Naive thymus-derived CD4-positive, alpha-beta T cell (primary cell): ENCODE data around the gene FLNC. TPM values are rescaled to one million over a fixed set of nuclear protein-coding genes. Genes with fewer than 3 reads are reported as not detected.

Experiments
- ATAC-seq: fragments of 150-1000 bp; cut with Tn5 transposase; 2 replicates; pipeline ENCODE4 v1.10.0; 2021; ENCODE audit warnings: mild to moderate bottlenecking, moderate library complexity
- CTCF ChIA-PET: fragments of 350-600 bp; sonication (Branson Sonifier 250); formaldehyde crosslinking; loops from one replicate; lab custom pipeline; 2021; ENCODE audit warnings: antibody characterized with exemption; lab: Charles Lee
- POLR2A ChIA-PET: fragments of 350-600 bp; sonication (Branson Sonifier 250); formaldehyde crosslinking; loops from one replicate; lab custom pipeline; 2021; ENCODE audit warnings: antibody characterized with exemption, inconsistent platforms; lab: Charles Lee
- DNase-seq, 9 donors: peaks; one replicate each; pipeline versions ENCODE4 v3.0.0 to v3.0.0-alpha.2; 2020 to 2022; ENCODE audit warnings: mixed read lengths in 1 of 9
- H3K27ac ChIP-seq: one replicate; pipeline ENCODE4 v1.7.0; 2013; ENCODE audit warnings: mild to moderate bottlenecking, low read depth, low read length, moderate library complexity
- H3K27me3 ChIP-seq, 2 donors: one replicate each; pipeline ENCODE4 v1.7.0; 2013; ENCODE audit warnings: low read length in 2 of 2, mild to moderate bottlenecking in 2 of 2, moderate library complexity in 2 of 2; ENCODE audit not compliant: control insufficient read depth in 2 of 2, insufficient read depth in 2 of 2
- H3K36me3 ChIP-seq, 3 experiments: 1 replicate in 2 of 3; 2 replicates in 1 of 3; pipeline ENCODE4 v1.7.0; 2013; ENCODE audit warnings: low read length in 3 of 3, mild to moderate bottlenecking in 3 of 3, moderate library complexity in 1 of 3; ENCODE audit not compliant: insufficient read depth in 3 of 3, control insufficient read depth in 2 of 3
- H3K4me1 ChIP-seq, 2 donors: one replicate each; pipeline ENCODE4 v1.7.0; 2013; ENCODE audit warnings: low read length in 2 of 2, mild to moderate bottlenecking in 2 of 2, moderate library complexity in 1 of 2; ENCODE audit not compliant: control insufficient read depth in 2 of 2, insufficient read depth in 2 of 2
- H3K4me3 ChIP-seq: 2 replicates; pipeline ENCODE4 v1.7.0; 2013; ENCODE audit warnings: mild to moderate bottlenecking, low read length
- H3K9me3 ChIP-seq, 3 experiments: 1 replicate in 2 of 3; 2 replicates in 1 of 3; pipeline ENCODE4 v1.7.0; 2013; ENCODE audit warnings: low read length in 3 of 3; ENCODE audit not compliant: control insufficient read depth in 2 of 3
- H3K27ac Mint-ChIP-seq, 9 donors: one replicate each; pipeline ENCODE4 v1.8.0; 2020 to 2022; ENCODE audit warnings: mixed read lengths in 9 of 9, mild to moderate bottlenecking in 8 of 9, moderate library complexity in 5 of 9, inconsistent platforms in 2 of 9
- H3K27me3 Mint-ChIP-seq, 5 donors: one replicate each; pipeline ENCODE4 v1.8.0; 2021 to 2022; ENCODE audit warnings: mixed read lengths in 5 of 5, mild to moderate bottlenecking in 1 of 5
- H3K36me3 Mint-ChIP-seq, 5 donors: one replicate each; pipeline ENCODE4 v1.8.0; 2020 to 2022; ENCODE audit warnings: mixed read lengths in 5 of 5, mild to moderate bottlenecking in 3 of 5, inconsistent platforms in 1 of 5
- H3K4me1 Mint-ChIP-seq, 7 donors: one replicate each; pipeline ENCODE4 v1.8.0; 2020 to 2022; ENCODE audit warnings: mixed read lengths in 7 of 7, mild to moderate bottlenecking in 3 of 7, inconsistent platforms in 1 of 7
- H3K4me3 Mint-ChIP-seq, 10 donors: one replicate each; pipeline ENCODE4 v1.8.0; 2020 to 2022; ENCODE audit warnings: mild to moderate bottlenecking in 10 of 10, mixed read lengths in 10 of 10, moderate library complexity in 6 of 10, inconsistent platforms in 2 of 10
- H3K9me3 Mint-ChIP-seq, 11 donors: one replicate each; pipeline ENCODE4 v1.8.0; 2020 to 2022; ENCODE audit warnings: mixed read lengths in 11 of 11, mild to moderate bottlenecking in 4 of 11, inconsistent platforms in 1 of 11, moderate library complexity in 1 of 11
- intact Hi-C, 2 donors: fragments of 100-400 bp; cut with micrococcal nuclease; formaldehyde crosslinking; loops; one replicate each; pipeline ENCODE4 v1.15.1; 2023
- polyA plus RNA-seq, 2 donors: library from polyadenylated mRNA; unstranded; fragments of 300-500 nt; fragmentation: Illumina TruSeq; gene quantifications; one replicate each; pipeline ENCODE4 v1.2.3, GENCODE V29; 2021
- total RNA-seq, 6 experiments: library from RNA in 5 of 6; stranded (reverse) in 5 of 6; gene quantifications; 1 replicate in 5 of 6; 2 replicates in 1 of 6; pipeline ENCODE4 v1.2.3 and lab custom pipeline; 2021 to 2026

FLNC gene
- total and polyA plus RNA-seq, 7 experiments from 2014 or later, result 0.05 to 0.19 TPM; not detected in 5

DNA sequence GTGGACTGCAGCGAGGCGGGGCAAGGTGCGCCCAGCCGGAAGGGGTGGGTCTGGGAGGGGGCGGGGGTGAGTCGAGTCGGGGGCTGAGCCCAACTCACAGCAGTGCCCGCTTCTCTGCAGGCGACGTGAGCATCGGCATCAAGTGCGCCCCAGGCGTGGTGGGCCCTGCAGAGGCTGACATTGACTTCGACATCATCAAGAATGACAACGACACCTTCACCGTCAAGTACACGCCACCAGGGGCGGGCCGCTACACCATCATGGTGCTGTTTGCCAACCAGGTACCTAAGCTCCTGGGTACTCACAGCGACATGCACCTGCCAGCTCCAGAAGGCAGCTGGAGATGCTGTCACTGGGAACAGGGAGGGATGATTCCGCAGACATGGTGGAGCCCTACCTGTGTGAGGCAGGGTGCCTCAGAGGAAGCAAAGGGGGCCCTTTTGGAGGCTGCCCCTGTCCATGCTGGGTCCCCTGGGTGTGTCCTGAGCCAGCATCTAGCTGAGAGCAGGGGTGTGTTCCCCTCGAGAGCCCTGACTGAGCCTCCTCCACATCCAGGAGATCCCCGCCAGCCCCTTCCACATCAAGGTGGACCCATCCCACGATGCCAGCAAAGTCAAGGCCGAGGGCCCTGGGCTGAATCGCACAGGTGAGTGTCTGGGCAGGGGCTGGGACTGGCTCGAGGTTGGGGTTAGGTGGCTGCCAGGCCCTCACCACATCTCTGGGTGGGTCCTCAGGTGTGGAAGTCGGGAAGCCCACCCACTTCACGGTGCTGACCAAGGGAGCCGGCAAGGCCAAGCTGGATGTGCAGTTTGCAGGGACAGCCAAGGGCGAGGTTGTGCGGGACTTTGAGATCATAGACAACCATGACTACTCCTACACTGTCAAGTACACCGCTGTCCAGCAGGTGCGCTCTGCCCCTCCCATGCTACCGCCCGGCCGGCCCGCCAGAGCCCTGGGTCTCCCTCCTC is 12.8 kb downstream of the FLNC start:
- no peak overlapping the region for H3K4me3 Mint-ChIP-seq
- Histone ChIP-seq H3K36me3 (no peaks in the 10 kb centered on the region), H3K4me3 (no peak overlapping the region), H3K27ac (no peak overlapping the region), H3K4me1 (no peaks in the 10 kb centered on the region), H3K27me3 (no peaks in the 10 kb centered on the region), H3K9me3 (no peaks in the 10 kb centered on the region)
- CTCF ChIA-PET, result no interaction called here
- ATAC-seq (no peak), DNase-seq (no peak)
- H3K27ac Mint-ChIP-seq, result no peak overlapping the region
- intact Hi-C loops, result loop anchor here (1.0 to 5.0 kb wide), 3 partner anchors 19 to 51 kb away; partner anchors contain the start of genes ATP6V1F (in 2 of the 2) and CCDC136 (in 1 of the 2)
- H3K4me1 Mint-ChIP-seq, result peaks cover 0 to 2% (median 0%) of the 10 kb centered on the region in 7 donors
- H3K9me3 Mint-ChIP-seq, result no peaks in the 10 kb centered on the region
- no peaks in the 10 kb centered on the region for H3K27me3 Mint-ChIP-seq
- POLR2A ChIA-PET, result no interaction called here
- no peaks in the 10 kb centered on the region for H3K36me3 Mint-ChIP-seq

DNA sequence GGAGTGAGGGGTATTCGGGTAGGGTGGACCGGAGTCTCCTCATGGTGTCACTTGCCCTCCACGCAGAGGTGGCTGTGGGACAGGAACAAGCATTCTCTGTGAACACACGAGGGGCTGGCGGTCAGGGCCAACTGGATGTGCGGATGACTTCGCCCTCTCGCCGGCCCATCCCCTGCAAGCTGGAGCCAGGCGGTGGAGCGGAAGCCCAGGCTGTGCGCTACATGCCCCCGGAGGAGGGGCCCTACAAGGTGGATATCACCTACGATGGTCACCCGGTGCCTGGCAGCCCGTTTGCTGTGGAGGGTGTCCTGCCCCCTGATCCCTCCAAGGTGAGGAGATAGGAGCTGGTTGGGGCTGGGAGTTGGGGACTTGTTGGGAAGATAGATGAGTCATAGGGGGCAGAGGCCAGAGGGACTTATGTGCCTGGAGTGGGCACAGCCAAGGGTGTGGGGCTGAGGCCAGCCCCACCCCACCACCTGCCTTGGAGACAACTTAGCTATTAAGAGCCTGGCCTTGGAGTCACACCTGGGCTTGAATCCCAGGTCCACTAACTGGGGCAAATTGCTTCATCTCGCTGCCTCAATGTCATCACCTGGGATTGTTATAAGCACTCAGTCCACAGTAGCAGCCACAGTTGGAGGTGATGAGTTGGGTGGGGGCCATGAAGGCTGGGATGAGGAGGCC is 13.9 kb downstream of the FLNC start:
- H3K4me1 ChIP-seq, result no peaks in the 10 kb centered on the region
- intact Hi-C loops, result loop anchor here in 1 of 2 donors (5.0 kb wide), 1 partner anchor 52 kb away; the partner anchor contains the start of gene CCDC136
- no peaks in the 10 kb centered on the region for H3K9me3 ChIP-seq
- H3K4me1 Mint-ChIP-seq, result peaks cover 0 to 2% (median 0%) of the 10 kb centered on the region in 7 donors
- no peaks in the 10 kb centered on the region for H3K27me3 ChIP-seq
- no peak overlapping the region for H3K27ac Mint-ChIP-seq
- ChIA-PET CTCF (interaction anchor here (0.7 kb wide), 1 partner anchor 419 kb away, joined by 3 read pairs; no protein-coding TSS in a partner anchor), POLR2A (no interaction called here)
- H3K4me3 ChIP-seq, result no peak overlapping the region
- DNase-seq (no peak), ATAC-seq (no peak)
- no peaks in the 10 kb centered on the region for H3K9me3 Mint-ChIP-seq
- H3K36me3 ChIP-seq, result no peaks in the 10 kb centered on the region
- no peaks in the 10 kb centered on the region for H3K36me3 Mint-ChIP-seq
- no peaks in the 10 kb centered on the region for H3K27me3 Mint-ChIP-seq
- no peak overlapping the region for H3K27ac ChIP-seq
- no peak overlapping the region for H3K4me3 Mint-ChIP-seq

DNA sequence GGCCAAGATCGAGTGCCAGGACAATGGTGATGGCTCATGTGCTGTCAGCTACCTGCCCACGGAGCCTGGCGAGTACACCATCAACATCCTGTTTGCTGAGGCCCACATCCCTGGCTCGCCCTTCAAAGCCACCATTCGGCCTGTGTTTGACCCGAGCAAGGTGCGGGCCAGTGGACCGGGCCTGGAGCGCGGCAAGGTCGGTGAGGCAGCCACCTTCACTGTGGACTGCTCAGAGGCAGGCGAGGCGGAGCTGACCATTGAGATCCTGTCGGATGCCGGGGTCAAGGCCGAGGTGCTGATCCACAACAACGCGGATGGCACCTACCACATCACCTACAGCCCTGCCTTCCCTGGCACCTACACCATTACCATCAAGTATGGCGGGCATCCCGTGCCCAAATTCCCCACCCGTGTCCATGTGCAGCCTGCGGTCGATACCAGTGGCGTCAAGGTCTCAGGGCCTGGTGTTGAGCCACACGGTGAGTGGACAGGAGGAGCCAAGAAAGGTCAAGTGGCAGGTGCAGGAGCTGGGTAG is 14.6 kb downstream of the FLNC start:
- no peaks in the 10 kb centered on the region for H3K9me3 Mint-ChIP-seq
- ChIA-PET CTCF (no interaction called here), POLR2A (interaction anchor here (0.6 kb wide), 1 partner anchor 299 kb away, joined by 3 read pairs; no protein-coding TSS in a partner anchor)
- H3K4me1 ChIP-seq, result no peaks in the 10 kb centered on the region
- no peaks in the 10 kb centered on the region for H3K27me3 Mint-ChIP-seq
- H3K27me3 ChIP-seq, result no peaks in the 10 kb centered on the region
- no peaks in the 10 kb centered on the region for H3K36me3 Mint-ChIP-seq
- H3K27ac ChIP-seq, result no peak overlapping the region
- no peak overlapping the region for H3K27ac Mint-ChIP-seq
- DNase-seq, result no peak
- no peak overlapping the region for H3K4me3 Mint-ChIP-seq
- H3K9me3 ChIP-seq, result no peaks in the 10 kb centered on the region
- peaks cover 0 to 2% (median 0%) of the 10 kb centered on the region in 7 donors for H3K4me1 Mint-ChIP-seq
- H3K4me3 ChIP-seq, result no peak overlapping the region
- no peaks in the 10 kb centered on the region for H3K36me3 ChIP-seq
- ATAC-seq, result no peak
- intact Hi-C loops, result loop anchor here in 1 of 2 donors (5.0 kb wide), 1 partner anchor 53 kb away; the partner anchor contains the start of gene CCDC136

DNA sequence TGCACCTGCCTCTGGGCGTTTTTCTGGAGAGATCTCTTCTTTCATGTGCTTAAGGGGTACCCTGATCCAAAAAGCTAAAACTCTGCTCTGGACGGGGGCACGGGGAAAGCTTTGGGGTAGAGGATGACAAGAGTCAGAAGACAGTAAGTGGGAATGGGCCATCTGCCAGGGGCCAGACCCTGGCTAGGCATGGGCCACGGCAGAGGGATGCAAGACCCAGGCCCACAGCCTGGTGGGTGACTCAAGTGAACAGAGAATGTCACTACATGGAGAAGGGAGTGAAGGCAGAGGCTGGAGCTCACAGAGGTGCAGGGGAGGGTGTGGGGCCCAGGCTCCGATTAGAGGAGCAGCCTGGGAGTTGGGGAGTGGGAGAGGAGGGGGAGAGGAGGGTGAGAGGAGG is 15.3 kb downstream of the FLNC start:
- Histone ChIP-seq H3K27ac (no peak overlapping the region), H3K4me1 (no peaks in the 10 kb centered on the region), H3K27me3 (no peaks in the 10 kb centered on the region), H3K4me3 (no peak overlapping the region), H3K36me3 (no peaks in the 10 kb centered on the region), H3K9me3 (no peaks in the 10 kb centered on the region)
- Mint-ChIP-seq H3K27ac (no peak overlapping the region), H3K9me3 (no peaks in the 10 kb centered on the region), H3K4me3 (no peak overlapping the region), H3K36me3 (no peaks in the 10 kb centered on the region), H3K27me3 (no peaks in the 10 kb centered on the region), H3K4me1 (peaks cover 0 to 2% (median 0%) of the 10 kb centered on the region in 7 donors)
- ChIA-PET POLR2A (interaction anchor here (0.6 kb wide), 1 partner anchor 299 kb away, joined by 3 read pairs; no protein-coding TSS in a partner anchor), CTCF (no interaction called here)
- ATAC-seq (no peak), DNase-seq (no peak)
- intact Hi-C loops, result no loop called here

DNA sequence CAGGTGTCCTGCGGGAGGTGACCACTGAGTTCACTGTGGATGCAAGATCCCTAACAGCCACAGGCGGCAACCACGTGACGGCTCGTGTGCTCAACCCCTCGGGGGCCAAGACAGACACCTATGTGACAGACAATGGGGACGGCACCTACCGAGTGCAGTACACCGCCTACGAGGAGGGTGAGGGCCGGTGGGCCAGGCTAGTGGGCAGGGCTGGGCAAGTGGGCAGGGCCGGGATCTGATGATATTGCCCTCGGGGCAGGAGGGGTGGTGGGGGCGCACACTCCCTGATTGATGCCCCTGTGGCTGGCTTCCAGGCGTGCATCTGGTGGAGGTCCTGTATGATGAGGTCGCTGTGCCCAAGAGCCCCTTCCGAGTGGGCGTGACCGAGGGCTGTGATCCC is 15.8 kb downstream of the FLNC start:
- no peak overlapping the region for H3K4me3 ChIP-seq
- POLR2A ChIA-PET, result no interaction called here
- CTCF ChIA-PET, result no interaction called here
- Mint-ChIP-seq H3K9me3 (no peaks in the 10 kb centered on the region), H3K27me3 (no peaks in the 10 kb centered on the region), H3K27ac (no peak overlapping the region), H3K36me3 (no peaks in the 10 kb centered on the region), H3K4me1 (peaks cover 0 to 2% (median 0%) of the 10 kb centered on the region in 7 donors), H3K4me3 (no peak overlapping the region)
- no peaks in the 10 kb centered on the region for H3K9me3 ChIP-seq
- no peaks in the 10 kb centered on the region for H3K27me3 ChIP-seq
- ATAC-seq, result no peak
- H3K36me3 ChIP-seq, result no peaks in the 10 kb centered on the region
- no peak overlapping the region for H3K27ac ChIP-seq
- DNase-seq, result no peak
- H3K4me1 ChIP-seq, result no peaks in the 10 kb centered on the region
- intact Hi-C loops, result no loop called here

DNA sequence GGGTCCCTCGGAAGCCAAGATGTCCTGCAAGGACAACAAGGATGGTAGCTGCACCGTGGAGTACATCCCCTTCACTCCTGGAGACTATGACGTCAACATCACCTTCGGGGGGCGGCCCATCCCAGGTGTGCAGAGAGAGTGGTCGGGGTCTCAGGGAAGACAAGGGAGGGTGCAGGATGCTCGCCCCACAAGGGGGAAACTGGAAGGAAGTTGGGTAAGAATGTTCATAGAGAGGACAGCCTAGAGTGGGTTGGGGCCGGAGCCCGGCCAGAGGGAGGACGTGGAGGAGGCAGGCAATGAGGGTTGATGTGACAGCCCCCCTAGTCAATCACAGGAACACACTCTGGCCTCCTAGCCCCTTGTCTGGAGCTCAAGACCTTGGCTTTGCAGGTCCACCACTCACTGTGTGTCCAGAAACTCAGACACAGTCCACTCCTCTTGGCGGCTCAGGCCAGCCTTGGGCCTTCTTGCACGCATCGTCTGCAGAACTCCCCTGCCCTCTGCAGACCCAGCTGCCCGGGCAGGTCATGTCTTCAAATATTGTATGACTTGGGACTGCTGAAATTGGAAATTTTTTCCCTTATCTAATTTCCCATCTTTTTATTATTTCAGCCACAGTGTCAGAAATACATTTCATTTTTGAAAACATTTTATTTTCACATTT is 16.7 kb downstream of the FLNC start:
- H3K4me1 ChIP-seq, result no peaks in the 10 kb centered on the region
- Mint-ChIP-seq H3K4me3 (no peak overlapping the region), H3K27ac (no peak overlapping the region), H3K36me3 (no peaks in the 10 kb centered on the region), H3K27me3 (no peaks in the 10 kb centered on the region), H3K4me1 (peaks cover 0 to 2% (median 0%) of the 10 kb centered on the region in 7 donors), H3K9me3 (no peaks in the 10 kb centered on the region)
- intact Hi-C loops, result no loop called here
- H3K4me3 ChIP-seq, result no peak overlapping the region
- no peak for DNase-seq
- H3K27ac ChIP-seq, result no peak overlapping the region
- no peaks in the 10 kb centered on the region for H3K36me3 ChIP-seq
- ChIA-PET POLR2A (no interaction called here), CTCF (interaction anchor here (1.0 kb wide), 1 partner anchor 15 kb away, joined by 3 read pairs; no protein-coding TSS in a partner anchor)
- H3K9me3 ChIP-seq, result no peaks in the 10 kb centered on the region
- ATAC-seq, result no peak
- no peaks in the 10 kb centered on the region for H3K27me3 ChIP-seq
